ENCODE measurements around the gene KCNMB2. TPM values are rescaled to one million over a fixed set of nuclear protein-coding genes. Genes with fewer than 3 reads are reported as not detected.

Gene KCNMB2
- total RNA-seq, 1 experiment from 2014 or later = not detected

DNA sequence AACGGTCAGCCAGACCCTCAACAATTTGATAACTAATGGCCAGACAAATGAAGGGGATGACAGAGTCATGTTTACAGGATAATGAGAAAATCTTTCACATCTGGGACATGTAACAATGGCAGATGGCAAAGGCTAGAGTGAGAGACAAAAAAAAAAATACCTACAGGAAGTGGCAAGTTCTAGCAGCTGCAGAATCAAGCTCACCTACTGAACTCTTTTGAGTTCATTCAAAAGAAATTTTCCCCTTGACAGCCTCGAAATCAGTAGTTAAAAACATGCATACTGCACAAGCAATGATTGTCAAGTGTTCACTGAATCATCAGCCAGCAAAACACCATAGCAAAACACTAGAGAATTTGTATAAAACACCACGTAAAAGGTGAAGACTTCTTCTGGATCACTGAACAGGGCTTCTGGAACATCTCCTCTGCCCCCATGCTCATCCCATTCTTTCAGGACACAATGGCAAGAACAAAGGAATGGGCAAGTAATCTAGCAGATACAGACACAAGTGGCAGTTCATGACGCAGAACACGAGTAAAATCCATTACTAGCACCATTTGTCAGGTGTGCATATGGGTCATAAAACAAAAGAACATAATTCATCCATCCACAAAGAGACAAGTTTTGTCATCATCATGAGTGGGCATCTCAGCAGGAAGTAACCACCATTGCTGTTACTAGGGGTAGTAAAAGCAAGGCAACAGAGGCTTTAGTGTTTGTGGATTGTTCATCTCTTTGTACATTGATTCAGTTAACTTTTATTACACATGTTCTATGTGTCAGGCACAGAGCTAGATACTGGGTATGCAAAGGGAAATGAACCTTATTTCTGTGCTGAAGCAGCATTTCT lies 13.8 kb upstream of the KCNMB2 start:
- ATAC-seq = no peak
- H3K27me3 Mint-ChIP-seq (ENCODE audit: low read depth) = no peaks in the 10 kb centered on the region
- H3K36me3 Mint-ChIP-seq = no peaks in the 10 kb centered on the region
- no peak for DNase-seq (ENCODE audit: low spot score)
- TF ChIP-seq OVOL2 (CRISPR knock-in tag; IDR thresholded peaks at IDR 0.05; ENCODE audit: borderline replicate concordance) (no peak), MYBL2 (CRISPR knock-in tag; IDR thresholded peaks at IDR 0.05) (no peak), ZBTB21 (CRISPR knock-in tag; IDR thresholded peaks at IDR 0.05; ENCODE audit: borderline replicate concordance) (no peak), KAT7 (CRISPR knock-in tag; IDR thresholded peaks at IDR 0.05; ENCODE audit: borderline replicate concordance) (no peak), ZNF317 (CRISPR knock-in tag; IDR thresholded peaks at IDR 0.05; ENCODE audit: borderline replicate concordance, low read depth) (no peak), GABPB1 (CRISPR knock-in tag; IDR thresholded peaks at IDR 0.05) (no peak), ZNF138 (CRISPR knock-in tag; conservative IDR thresholded peaks at IDR 0.05) (no peak), TEAD1 (CRISPR knock-in tag; IDR thresholded peaks at IDR 0.05) (no peak), ZNF423 (CRISPR knock-in tag; IDR thresholded peaks at IDR 0.05) (no peak), GTF2I (CRISPR knock-in tag; conservative IDR thresholded peaks at IDR 0.05) (no peak), JAZF1 (CRISPR knock-in tag; IDR thresholded peaks at IDR 0.05) (no peak), ZNF281 (CRISPR knock-in tag; IDR thresholded peaks at IDR 0.05) (no peak), NR3C1 (CRISPR knock-in tag; conservative IDR thresholded peaks at IDR 0.05; ENCODE audit: low read depth) (no peak)
- TF ChIP-seq, protein P1, sequence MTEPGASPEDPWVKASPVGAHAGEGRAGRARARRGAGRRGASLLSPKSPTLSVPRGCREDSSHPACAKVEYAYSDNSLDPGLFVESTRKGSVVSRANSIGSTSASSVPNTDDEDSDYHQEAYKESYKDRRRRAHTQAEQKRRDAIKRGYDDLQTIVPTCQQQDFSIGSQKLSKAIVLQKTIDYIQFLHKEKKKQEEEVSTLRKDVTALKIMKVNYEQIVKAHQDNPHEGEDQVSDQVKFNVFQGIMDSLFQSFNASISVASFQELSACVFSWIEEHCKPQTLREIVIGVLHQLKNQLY (CRISPR knock-in tag; IDR thresholded peaks at IDR 0.05) = no peak
- TF ChIP-seq, protein P2, sequence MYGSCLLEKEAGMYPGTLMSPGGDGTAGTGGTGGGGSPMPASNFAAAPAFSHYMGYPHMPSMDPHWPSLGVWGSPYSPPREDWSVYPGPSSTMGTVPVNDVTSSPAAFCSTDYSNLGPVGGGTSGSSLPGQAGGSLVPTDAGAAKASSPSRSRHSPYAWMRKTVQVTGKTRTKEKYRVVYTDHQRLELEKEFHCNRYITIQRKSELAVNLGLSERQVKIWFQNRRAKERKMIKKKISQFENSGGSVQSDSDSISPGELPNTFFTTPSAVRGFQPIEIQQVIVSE (CRISPR knock-in tag; IDR thresholded peaks at IDR 0.05; ENCODE audit: borderline replicate concordance) = no peak
- TF ChIP-seq, protein P3, sequence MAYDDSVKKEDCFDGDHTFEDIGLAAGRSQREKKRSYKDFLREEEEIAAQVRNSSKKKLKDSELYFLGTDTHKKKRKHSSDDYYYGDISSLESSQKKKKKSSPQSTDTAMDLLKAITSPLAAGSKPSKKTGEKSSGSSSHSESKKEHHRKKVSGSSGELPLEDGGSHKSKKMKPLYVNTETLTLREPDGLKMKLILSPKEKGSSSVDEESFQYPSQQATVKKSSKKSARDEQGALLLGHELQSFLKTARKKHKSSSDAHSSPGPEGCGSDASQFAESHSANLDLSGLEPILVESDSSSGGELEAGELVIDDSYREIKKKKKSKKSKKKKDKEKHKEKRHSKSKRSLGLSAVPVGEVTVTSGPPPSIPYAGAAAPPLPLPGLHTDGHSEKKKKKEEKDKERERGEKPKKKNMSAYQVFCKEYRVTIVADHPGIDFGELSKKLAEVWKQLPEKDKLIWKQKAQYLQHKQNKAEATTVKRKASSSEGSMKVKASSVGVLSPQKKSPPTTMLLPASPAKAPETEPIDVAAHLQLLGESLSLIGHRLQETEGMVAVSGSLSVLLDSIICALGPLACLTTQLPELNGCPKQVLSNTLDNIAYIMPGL (CRISPR knock-in tag; IDR thresholded peaks at IDR 0.05) = no peak
- H3K27ac Mint-ChIP-seq = no peak overlapping the region
- H3K4me1 Mint-ChIP-seq = peaks cover 10% of the 10 kb centered on the region
- ChIA-PET CTCF (no interaction called here), POLR2A (no interaction called here)
- no peak overlapping the region for H3K4me3 Mint-ChIP-seq
- H3K9me3 Mint-ChIP-seq = no peaks in the 10 kb centered on the region

DNA sequence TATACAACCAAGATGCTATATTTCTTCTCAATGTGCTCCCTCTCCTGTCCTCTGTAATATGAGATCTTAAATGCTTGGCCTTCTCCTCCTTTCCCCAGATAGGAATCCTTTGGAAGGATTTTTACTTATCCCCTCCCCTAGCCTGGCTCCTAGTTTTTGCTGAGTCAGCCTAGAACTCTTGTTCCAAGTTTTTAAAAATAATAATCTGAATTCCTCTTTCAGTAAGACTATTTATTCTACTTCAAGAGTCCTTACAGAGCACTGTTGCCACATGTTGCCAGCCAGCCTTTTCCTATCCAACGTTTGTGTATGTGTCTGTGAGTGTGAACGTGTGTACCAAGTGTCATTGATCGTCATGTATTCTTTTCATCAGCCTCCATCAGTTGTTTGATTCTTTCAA lies 11.0 kb upstream of the KCNMB2 start:
- Mint-ChIP-seq H3K27me3 (ENCODE audit: low read depth) (no peaks in the 10 kb centered on the region), H3K4me3 (no peak overlapping the region), H3K27ac (no peak overlapping the region), H3K36me3 (no peaks in the 10 kb centered on the region), H3K9me3 (no peaks in the 10 kb centered on the region), H3K4me1 (peaks cover 10% of the 10 kb centered on the region)
- POLR2A ChIA-PET = no interaction called here
- ATAC-seq (peak; percentile 67; the same call in 1 of the 2 replicates), DNase-seq (ENCODE audit: low spot score) (no peak)
- CTCF ChIA-PET = interaction anchor here (0.6 kb wide), 1 partner anchor 39 kb away, joined by 3 read pairs; no protein-coding TSS in a partner anchor
- TF ChIP-seq CTCF (IDR thresholded peaks at IDR 0.05) (no peak), ELF4 (CRISPR knock-in tag; IDR thresholded peaks at IDR 0.05; ENCODE audit: low read depth) (no peak), ZNF317 (CRISPR knock-in tag; IDR thresholded peaks at IDR 0.05; ENCODE audit: borderline replicate concordance, low read depth) (no peak), ETV6 (CRISPR knock-in tag; IDR thresholded peaks at IDR 0.05) (no peak), RELA (CRISPR knock-in tag; IDR thresholded peaks at IDR 0.05; ENCODE audit: borderline replicate concordance) (no peak), TEAD4 (CRISPR knock-in tag; IDR thresholded peaks at IDR 0.05) (no peak), ZSCAN18 (CRISPR knock-in tag; IDR thresholded peaks at IDR 0.05) (no peak), NFYB (CRISPR knock-in tag; conservative IDR thresholded peaks at IDR 0.05; ENCODE audit: low read depth) (no peak), ZNF263 (CRISPR knock-in tag; IDR thresholded peaks at IDR 0.05; ENCODE audit: low read depth) (no peak)
- TF ChIP-seq, protein P4, sequence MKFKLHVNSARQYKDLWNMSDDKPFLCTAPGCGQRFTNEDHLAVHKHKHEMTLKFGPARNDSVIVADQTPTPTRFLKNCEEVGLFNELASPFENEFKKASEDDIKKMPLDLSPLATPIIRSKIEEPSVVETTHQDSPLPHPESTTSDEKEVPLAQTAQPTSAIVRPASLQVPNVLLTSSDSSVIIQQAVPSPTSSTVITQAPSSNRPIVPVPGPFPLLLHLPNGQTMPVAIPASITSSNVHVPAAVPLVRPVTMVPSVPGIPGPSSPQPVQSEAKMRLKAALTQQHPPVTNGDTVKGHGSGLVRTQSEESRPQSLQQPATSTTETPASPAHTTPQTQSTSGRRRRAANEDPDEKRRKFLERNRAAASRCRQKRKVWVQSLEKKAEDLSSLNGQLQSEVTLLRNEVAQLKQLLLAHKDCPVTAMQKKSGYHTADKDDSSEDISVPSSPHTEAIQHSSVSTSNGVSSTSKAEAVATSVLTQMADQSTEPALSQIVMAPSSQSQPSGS (CRISPR knock-in tag; IDR thresholded peaks at IDR 0.05; ENCODE audit: borderline replicate concordance, low read depth) = no peak
